ENCODE results near the gene GALNT13.

The GALNT13 gene

DNA sequence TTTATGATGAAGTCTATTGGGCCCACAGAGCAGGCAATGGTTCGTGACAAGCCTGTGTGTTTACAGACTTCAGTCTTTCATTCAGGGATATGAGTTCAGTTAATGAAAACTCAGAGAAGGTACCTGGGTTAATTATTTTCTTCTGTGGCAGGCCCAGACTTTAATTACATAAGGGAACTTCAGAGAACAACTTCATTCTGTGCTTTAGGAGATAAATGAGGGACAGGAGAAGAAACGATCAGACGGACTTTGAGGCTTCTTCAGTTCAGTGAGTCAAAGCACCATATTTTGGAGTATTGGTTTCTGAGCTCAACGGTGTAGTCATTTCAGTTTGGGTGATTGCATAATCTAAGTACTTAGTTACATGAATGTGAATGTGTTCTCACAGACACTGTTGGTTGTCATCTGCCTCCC lies 623.7 kb downstream of the GALNT13 start:
- DNase-seq: no peak

- DNase-seq: no peak
Observed at GRCh38 chr2:154497019-154497418, 625.3 kb downstream of the GALNT13 start.
